Measurements from ENCODE around the gene RFTN1.

The RFTN1 gene

GRCh38 chr3:16528581-16528993 is 15.1 kb upstream of the RFTN1 start:
- DNase-seq, result no peak

- no peak for DNase-seq
These were observed 14.6 kb upstream of the RFTN1 start for GRCh38 chr3:16528106-16528505.

- DNase-seq, result no peak
These were observed 10.7 kb upstream of the RFTN1 start for GRCh38 chr3:16524196-16524595.

GRCh38 chr3:16523778-16524177 is 10.3 kb upstream of the RFTN1 start:
- no peak for DNase-seq

GRCh38 chr3:16522834-16523233 is 9.3 kb upstream of the RFTN1 start:
- no peak for DNase-seq

- DNase-seq, result no peak
These were observed 7.7 kb upstream of the RFTN1 start for GRCh38 chr3:16520970-16521881.

GRCh38 chr3:16520241-16520969 is 6.9 kb upstream of the RFTN1 start:
- DNase-seq, result no peak

- DNase-seq, result peak in 1 of 2 donors; percentile 30
These were observed 3.4 kb upstream of the RFTN1 start for GRCh38 chr3:16516695-16517481.

GRCh38 chr3:16515885-16516420 is 2.5 kb upstream of the RFTN1 start:
- DNase-seq, result no peak

- DNase-seq, result no peak
These were observed 1.4 kb upstream of the RFTN1 start for GRCh38 chr3:16514755-16515353.

- DNase-seq, result no peak
These were observed 662 bp upstream of the RFTN1 start for GRCh38 chr3:16514021-16514700.

GRCh38 chr3:16512435-16513140 is 911 bp downstream of the RFTN1 start:
- DNase-seq, result peak in 1 of 2 donors; percentile 26

- peak; percentile 68 to 70 for DNase-seq
These were observed 1.6 kb downstream of the RFTN1 start for GRCh38 chr3:16511681-16512434.

- no peak for DNase-seq
These were observed 2.7 kb downstream of the RFTN1 start for GRCh38 chr3:16510620-16511319.

- DNase-seq, result no peak
These were observed 3.5 kb downstream of the RFTN1 start for GRCh38 chr3:16509721-16510619.

- DNase-seq, result no peak
These were observed 4.9 kb downstream of the RFTN1 start for GRCh38 chr3:16508591-16508995.

- no peak for DNase-seq
These were observed 5.3 kb downstream of the RFTN1 start for GRCh38 chr3:16508243-16508578.

- DNase-seq, result no peak
These were observed 5.8 kb downstream of the RFTN1 start for GRCh38 chr3:16507578-16508242.
